SK-MEL-5 (cell line): Measurements from ENCODE around the gene IFNGR1. TPM values are rescaled to one million over a fixed set of nuclear protein-coding genes. Genes with fewer than 3 reads are reported as not detected.
A peak's percentile ranks its signal among the peaks of the same experiment; 100 is the strongest.

ENCODE experiments used
- DNase-seq: peaks from one replicate; pipeline ENCODE4 v3.0.0-alpha.2; 2016; ENCODE audit warnings: low read depth, low spot score
- in situ Hi-C: cut with HindIII; loops from 2 replicates; pipeline ENCODE4 v1.10.0; 2016; ENCODE audit warnings: low sequenced_read_pairs, high pct_unique_total_duplicates, low pct_unique_long_range_greater_than_20kb
- total RNA-seq: library from RNA; depleted of rRNA; stranded (reverse); fragments of >200 nt; shearing (Covaris generic); gene quantifications from 2 replicates; pipeline ENCODE4 v1.2.3, GENCODE V29; 2014

The IFNGR1 gene
- total RNA-seq, 1 experiment from 2014 or later = 42.9 TPM

DNA sequence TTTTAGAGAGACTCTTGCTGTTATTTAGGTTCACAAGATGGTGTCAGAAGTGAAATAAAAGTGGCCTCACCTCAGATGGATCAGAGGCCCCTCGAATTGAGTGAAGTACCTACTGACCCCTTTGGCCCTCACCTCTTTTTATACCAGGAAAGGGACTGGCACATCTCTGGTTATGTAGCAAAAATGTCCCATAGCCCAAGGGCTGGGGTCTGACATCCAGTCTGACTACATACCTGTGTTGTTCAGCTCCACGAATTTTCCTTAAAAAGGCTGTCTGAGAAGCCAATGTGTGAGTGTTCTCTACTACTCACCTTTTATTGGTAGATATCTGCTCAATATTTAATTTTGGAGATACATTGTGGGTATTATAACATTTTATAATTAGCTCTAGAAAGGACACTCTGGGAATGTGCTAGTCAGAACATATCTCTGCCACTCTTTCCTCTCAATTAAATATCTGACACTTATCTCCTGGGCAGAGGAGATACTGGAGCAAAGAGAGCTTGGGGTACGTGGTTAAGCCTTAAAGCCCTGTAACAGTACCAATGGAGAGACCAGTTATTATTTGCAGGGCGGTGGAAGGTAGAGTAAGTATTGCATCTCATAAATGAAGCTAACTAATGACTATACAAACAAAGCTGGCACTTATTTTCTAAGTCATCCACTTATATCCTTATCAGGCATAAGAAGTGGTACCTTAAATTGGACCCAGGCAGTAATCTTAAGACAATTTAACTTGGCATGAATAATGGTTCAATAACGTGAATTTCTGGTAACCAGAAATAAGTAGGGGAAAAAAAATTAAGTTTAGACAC is 25.7 kb downstream of the IFNGR1 start:
- in situ Hi-C loops = no loop called here
- DNase-seq = no peak

- in situ Hi-C loops = no loop called here
- no peak for DNase-seq
Measured at GRCh38 chr6:137192821-137193220, 26.4 kb downstream of the IFNGR1 start.

- in situ Hi-C loops = no loop called here
- no peak for DNase-seq
Measured at GRCh38 chr6:137191670-137192069, 27.5 kb downstream of the IFNGR1 start.

DNA sequence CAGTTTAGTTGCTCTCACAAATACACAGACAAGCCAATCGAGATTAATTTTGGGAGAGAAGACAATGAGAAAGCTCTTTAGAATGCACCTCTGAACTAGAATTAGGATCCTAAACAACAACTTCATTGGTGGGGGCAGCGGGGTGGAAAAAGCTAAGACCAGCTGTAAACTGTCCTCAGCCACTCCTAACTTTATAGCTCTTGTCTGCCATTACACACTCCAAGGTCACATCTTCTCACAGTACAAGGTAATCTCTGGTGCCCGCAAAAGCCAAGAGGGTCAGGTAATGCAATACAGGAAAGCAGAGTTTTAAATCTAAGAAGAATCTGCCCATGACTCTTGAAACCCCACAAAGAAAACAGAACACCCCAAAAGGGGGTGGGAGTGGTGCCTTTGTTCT is 27.9 kb downstream of the IFNGR1 start:
- in situ Hi-C loops = no loop called here
- no peak for DNase-seq

DNA sequence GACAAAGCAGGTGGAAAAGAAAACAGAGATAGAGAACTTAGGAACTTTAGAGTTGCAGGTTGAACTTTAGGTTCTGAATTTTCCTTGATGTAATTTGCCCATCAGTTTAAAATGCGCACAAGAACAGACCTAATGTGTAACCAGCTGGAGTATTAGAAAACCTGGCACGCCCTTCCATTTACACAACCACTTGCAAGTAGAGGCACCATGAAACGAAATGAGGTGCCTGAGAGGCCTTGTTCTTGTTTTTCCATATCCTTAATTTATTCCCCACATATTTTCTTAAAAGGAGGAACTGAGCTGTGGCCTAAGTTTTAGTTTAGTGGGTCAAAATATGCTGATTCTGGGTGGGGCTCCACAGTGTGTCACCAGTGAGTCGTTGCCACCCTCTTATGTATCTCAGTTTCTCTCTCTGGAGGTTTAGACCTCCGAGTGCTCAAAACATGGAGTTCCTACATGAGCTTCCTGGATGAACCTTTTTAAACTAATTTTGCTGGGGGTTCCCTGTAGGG is 28.5 kb downstream of the IFNGR1 start:
- DNase-seq = no peak
- in situ Hi-C loops = no loop called here

DNA sequence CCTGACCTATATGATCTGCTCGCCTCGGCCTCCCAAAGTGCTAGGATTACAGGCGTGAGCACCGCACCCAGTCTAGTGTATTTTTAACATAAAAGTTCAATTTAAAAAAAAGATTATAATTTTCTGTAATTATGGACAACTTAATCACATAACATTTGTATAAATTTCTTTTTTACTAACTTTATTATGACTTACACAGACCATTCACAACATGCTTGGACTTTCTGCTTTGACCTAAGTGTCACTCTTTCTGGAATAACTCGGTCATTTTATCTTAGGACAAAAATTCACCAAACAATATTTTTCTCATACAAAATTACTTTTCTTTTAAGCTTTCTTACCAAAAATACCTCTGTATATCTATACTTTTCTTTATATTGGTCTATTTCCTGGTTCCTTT is 30.3 kb downstream of the IFNGR1 start:
- in situ Hi-C loops = no loop called here
- peak; percentile 3 for DNase-seq

DNA sequence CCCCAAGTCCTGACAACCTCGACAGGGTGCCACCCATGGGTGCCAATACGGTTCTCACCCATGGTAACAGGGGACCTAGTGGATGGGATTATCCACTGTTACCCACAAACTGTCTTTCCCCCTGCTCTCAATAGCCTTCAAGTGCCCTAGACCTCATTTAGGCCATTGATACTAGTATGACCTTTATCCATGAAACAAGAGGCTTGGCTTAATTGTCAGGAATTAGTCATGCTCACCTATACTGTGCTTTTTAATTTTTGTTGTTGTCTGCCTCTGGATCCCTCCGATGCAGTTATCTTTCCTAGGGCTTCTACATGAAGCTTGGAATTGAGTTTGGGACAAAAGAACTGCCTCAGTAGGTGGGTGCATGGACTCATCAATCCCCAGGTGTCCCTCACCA is 33.9 kb downstream of the IFNGR1 start:
- in situ Hi-C loops = no loop called here
- no peak for DNase-seq

DNA sequence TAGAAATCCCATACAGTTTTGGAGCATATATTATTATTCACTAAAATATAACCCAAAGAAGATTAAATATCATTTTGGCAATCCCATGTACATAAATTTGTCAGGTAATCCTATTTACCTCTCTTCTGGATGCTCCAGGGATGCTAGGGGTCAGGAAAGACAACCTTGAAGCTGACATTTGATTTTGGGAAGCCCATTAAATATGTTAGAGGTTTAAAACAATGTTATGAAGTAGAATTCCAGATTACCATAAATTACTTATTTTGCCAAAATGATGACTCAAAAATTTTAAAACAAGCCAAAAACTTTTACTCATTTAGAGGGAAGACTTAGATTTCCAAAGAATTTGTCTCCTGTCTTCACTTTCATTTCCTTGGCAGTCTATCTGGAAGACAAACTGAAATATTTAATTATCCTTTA is 36.5 kb downstream of the IFNGR1 start:
- no peak for DNase-seq
- in situ Hi-C loops = no loop called here

GRCh38 chr6:137181891-137182653 is 37.1 kb downstream of the IFNGR1 start:
- no peak for DNase-seq
- in situ Hi-C loops = no loop called here

DNA sequence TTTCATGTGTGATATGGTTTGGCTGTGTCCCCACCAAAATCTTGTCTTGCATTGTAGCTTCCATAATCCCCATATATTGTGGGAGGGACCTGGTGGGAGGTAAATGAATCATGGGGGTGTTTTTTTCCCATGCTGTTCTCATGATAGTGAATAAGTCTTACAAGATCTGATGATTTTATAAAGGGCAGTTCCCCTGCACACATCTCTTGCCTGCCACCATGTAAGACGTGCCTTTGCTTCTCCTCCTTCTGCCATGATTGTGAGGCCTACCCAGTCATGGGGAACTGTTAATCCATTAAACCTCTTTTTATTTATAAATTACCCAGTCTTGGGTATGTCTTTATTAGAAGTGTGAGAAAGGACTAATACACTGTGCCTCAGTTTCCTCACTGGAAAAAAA is 41.6 kb downstream of the IFNGR1 start:
- in situ Hi-C loops = no loop called here
- no peak for DNase-seq

- in situ Hi-C loops = no loop called here
- DNase-seq = no peak
Measured at GRCh38 chr6:137176729-137177128, 42.5 kb downstream of the IFNGR1 start.

DNA sequence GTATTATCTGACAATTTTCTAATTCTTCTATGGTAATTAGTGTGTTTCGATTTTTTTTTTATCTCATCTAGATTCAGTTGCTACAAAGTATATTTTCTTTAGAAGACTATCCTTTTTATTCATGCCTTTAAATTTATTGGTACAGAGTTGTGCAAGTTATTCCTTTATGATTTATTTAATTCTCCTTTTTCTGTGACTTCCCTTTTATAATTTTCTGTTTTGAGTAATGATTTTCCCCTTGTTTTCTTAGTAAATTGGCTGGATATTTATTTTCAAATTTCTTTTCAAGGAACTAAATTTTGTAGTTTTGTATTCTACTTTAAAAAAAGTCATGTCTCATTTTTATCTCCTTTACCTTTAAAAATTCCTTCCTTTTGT is 43.3 kb downstream of the IFNGR1 start:
- in situ Hi-C loops = no loop called here
- no peak for DNase-seq

- peak; percentile 2 for DNase-seq
- in situ Hi-C loops = no loop called here
Measured at GRCh38 chr6:137175157-137175867, 43.9 kb downstream of the IFNGR1 start.

GRCh38 chr6:137173501-137173900 is 45.7 kb downstream of the IFNGR1 start, which contains the start of gene IL22RA2:
Gene IL22RA2 (minus strand): TSS chr6:137173644. CDS start chr6:137161749, 11,895 bp downstream.
- DNase-seq = no peak

GRCh38 chr6:137172734-137173431 is 46.3 kb downstream of the IFNGR1 start:
- in situ Hi-C loops = no loop called here
- no peak for DNase-seq

More at GRCh38 chr6:137173501-137173900, 45.7 kb downstream of the IFNGR1 start, which contains the start of gene IL22RA2:
- in situ Hi-C loops = no loop called here

GRCh38 chr6:137171824-137172733 is 47.1 kb downstream of the IFNGR1 start:
- in situ Hi-C loops = no loop called here
- no peak for DNase-seq

DNA sequence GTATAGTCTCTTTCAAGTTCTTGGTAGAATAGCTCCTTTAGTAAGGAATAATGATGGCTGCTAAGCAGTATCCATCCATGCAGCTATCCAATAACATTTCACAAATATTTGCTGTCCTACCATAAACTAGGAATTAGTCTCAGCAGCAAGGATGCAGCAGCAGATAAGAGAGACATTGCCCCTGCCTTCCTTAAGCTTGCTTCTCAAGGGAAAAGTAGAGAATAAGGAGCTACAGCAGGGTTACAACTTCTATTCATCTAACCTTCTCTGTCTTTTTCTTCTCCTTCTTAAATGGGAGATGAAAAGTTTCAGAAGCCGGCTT is 48.2 kb downstream of the IFNGR1 start:
- in situ Hi-C loops = no loop called here
- DNase-seq = no peak
